ENCODE data around the gene TRIM26.
"Not testable (repeated sequence)": the region's sequence is repeated elsewhere in the genome, so short reads cannot be mapped to it uniquely, and the experiment has no call there.

TRIM26 gene

DNA sequence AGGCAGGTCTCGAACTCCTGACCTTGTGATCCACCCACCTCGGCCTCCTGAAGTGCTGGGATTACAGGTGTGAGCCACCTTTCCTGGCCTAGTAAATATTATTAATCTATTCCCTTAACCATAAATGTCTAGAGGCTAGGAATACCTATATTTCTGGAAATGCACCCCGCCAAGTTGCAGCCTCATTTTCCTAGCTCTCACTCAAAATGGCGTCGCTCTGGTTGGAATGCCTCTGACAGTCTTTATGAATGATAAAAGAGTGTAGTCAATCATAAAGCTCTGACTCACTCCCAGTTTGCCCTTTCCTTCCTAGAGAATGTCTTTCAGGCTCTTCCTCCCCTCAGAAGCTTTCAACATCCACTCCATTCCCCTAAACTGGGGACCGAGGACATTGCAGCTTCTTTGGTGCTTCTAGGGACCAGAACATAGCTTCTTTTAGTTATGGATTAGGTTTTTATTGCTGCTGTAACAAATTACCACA is 14.1 kb upstream of the TRIM26 start:
- Histone ChIP-seq H3K36me3 (ENCODE audit: control insufficient read depth, insufficient read depth, low read length) (no peaks in the 10 kb centered on the region), H3K4me3 (replicated peaks; ENCODE audit: low read depth, low read length) (no peak overlapping the region), H3K27me3 (replicated peaks; ENCODE audit: control insufficient read depth, insufficient read depth, low read length) (no peaks in the 10 kb centered on the region; the same call in 1 of the 2 replicates)
- DNase-seq (ENCODE audit: extremely low read depth, insufficient read length) = no peak
- TF ChIP-seq, protein P1, sequence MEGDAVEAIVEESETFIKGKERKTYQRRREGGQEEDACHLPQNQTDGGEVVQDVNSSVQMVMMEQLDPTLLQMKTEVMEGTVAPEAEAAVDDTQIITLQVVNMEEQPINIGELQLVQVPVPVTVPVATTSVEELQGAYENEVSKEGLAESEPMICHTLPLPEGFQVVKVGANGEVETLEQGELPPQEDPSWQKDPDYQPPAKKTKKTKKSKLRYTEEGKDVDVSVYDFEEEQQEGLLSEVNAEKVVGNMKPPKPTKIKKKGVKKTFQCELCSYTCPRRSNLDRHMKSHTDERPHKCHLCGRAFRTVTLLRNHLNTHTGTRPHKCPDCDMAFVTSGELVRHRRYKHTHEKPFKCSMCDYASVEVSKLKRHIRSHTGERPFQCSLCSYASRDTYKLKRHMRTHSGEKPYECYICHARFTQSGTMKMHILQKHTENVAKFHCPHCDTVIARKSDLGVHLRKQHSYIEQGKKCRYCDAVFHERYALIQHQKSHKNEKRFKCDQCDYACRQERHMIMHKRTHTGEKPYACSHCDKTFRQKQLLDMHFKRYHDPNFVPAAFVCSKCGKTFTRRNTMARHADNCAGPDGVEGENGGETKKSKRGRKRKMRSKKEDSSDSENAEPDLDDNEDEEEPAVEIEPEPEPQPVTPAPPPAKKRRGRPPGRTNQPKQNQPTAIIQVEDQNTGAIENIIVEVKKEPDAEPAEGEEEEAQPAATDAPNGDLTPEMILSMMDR (IDR thresholded peaks at IDR 0.05; ENCODE audit: insufficient read depth, low read length, poor library complexity, severe bottlenecking) = no peak

DNA sequence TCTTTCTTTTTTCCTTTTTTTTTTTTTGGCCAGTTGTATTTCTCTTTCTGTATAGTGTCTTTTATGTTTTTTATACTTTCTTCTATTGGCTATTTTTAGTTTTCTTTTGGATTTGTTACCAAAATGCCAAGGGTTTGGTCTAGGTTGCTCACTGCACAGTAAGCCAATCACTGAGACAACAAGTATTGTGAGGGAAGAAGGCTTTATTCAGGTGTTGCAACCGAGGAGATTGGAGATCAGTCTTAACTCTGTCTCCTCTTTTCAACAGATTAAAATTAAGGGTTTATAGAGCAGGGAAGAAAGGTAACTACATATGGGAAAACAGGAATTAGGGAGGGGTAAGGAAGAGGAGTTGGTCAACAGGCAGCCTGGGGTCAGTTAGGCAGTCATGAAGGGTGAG is 10.1 kb upstream of the TRIM26 start:
- Histone ChIP-seq H3K36me3 (ENCODE audit: control insufficient read depth, insufficient read depth, low read length) (no peaks in the 10 kb centered on the region), H3K4me3 (replicated peaks; ENCODE audit: low read depth, low read length) (no peak overlapping the region), H3K27me3 (replicated peaks; ENCODE audit: control insufficient read depth, insufficient read depth, low read length) (no peaks in the 10 kb centered on the region; the same call in 1 of the 2 replicates)
- DNase-seq (ENCODE audit: extremely low read depth, insufficient read length) = no peak
- TF ChIP-seq, protein P1 (IDR thresholded peaks at IDR 0.05; ENCODE audit: insufficient read depth, low read length, poor library complexity, severe bottlenecking) = no peak

DNA sequence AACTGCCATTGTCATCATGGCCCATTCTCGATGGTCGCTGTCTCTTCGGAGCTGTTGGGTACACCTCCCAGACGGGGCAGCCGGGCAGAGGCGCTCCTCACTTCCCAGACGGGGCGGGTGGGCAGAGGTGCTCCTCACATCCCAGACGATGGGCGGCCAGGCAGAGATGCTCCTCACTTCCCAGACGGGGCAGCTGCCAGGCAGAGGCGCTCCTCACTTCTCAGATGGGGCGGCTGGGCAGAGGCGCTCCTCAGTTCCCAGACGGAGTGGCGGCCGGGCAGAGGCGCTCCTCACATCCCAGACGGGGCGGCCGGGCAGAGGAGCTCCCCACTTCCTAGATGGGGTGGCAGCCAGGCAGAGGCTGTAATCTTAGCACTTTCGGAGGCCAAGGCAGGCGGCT is 8.8 kb upstream of the TRIM26 start:
- not testable (repeated sequence) for DNase-seq (ENCODE audit: extremely low read depth, insufficient read length)

DNA sequence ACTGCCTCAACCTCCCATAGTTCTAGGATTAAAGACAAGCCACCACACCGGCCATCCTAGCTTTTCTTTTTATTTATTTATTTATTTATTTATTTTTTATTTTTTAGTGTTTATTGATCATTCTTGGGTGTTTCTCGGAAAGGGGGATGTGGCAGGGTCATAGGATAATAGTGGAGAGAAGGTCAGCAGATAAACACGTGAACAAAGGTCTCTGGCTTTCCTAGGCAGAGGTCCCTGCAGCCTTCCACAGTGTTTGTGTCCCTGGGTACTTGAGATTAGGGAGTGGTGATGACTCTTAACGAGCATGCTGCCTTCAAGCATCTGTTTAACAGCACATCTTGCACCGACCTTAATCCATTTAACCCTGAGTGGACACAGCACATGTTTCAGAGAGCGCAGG is 8.2 kb upstream of the TRIM26 start:
- DNase-seq (ENCODE audit: extremely low read depth, insufficient read length) = not testable (repeated sequence)

More for the DNA sequence above, 8.8 kb upstream of the TRIM26 start:
- H3K27me3 ChIP-seq (replicated peaks; ENCODE audit: control insufficient read depth, insufficient read depth, low read length); H3K4me3 ChIP-seq (replicated peaks; ENCODE audit: low read depth, low read length); H3K36me3 ChIP-seq (ENCODE audit: control insufficient read depth, insufficient read depth, low read length): not testable (repeated sequence)

DNA sequence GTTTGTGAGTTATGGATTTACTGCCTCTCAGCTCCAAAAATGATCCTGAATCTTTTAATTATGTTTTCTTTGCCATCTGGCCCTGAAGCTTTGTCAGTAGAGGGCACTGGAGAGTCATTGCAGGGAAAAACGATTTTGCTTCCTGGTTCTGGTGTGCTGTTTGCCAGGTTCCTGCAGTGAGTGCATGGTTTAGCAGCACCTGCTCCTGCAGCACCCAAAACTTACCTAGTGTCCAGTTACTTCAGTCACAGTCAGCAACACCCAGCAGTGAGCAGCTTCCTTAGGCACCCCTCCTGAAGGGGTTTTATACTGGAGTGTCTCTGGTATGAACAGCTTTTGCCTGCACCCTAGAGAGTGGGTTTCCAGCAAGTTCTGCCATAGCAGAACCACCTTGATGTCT is 6.0 kb upstream of the TRIM26 start:
- TF ChIP-seq, protein P1 (IDR thresholded peaks at IDR 0.05; ENCODE audit: insufficient read depth, low read length, poor library complexity, severe bottlenecking) = peak; percentile 91
- Histone ChIP-seq H3K4me3 (replicated peaks; ENCODE audit: low read depth, low read length) (no peak overlapping the region), H3K27me3 (replicated peaks; ENCODE audit: control insufficient read depth, insufficient read depth, low read length) (no peaks in the 10 kb centered on the region), H3K36me3 (ENCODE audit: control insufficient read depth, insufficient read depth, low read length) (no peaks in the 10 kb centered on the region)
- DNase-seq (ENCODE audit: extremely low read depth, insufficient read length) = no peak

More for the DNA sequence above, 8.2 kb upstream of the TRIM26 start:
- H3K36me3 ChIP-seq (ENCODE audit: control insufficient read depth, insufficient read depth, low read length); H3K27me3 ChIP-seq (replicated peaks; ENCODE audit: control insufficient read depth, insufficient read depth, low read length); H3K4me3 ChIP-seq (replicated peaks; ENCODE audit: low read depth, low read length): not testable (repeated sequence)

DNA sequence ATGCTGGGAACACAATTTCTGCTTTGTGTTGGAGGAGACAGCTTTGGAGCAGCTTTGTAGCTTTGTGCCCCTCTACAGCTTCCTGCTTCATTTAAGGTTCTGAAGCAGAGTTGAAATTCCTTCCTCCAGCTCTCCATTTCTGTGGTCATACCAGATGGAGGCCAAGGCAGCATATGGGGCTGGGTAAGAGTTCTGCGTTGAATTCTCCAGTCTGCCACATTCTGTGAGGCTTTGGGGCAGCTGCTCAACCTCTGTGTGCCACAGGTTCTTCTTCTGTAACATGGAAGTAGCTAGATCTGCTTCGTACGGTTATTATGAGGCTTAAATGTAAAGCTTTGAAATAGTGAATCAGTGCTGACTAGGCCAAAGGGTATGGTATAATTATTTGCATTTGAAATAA is 2.9 kb upstream of the TRIM26 start:
- DNase-seq (ENCODE audit: extremely low read depth, insufficient read length) = no peak
- Histone ChIP-seq H3K4me3 (replicated peaks; ENCODE audit: low read depth, low read length) (no peak overlapping the region), H3K27me3 (replicated peaks; ENCODE audit: control insufficient read depth, insufficient read depth, low read length) (no peaks in the 10 kb centered on the region), H3K36me3 (ENCODE audit: control insufficient read depth, insufficient read depth, low read length) (no peaks in the 10 kb centered on the region)
- TF ChIP-seq, protein P1 (IDR thresholded peaks at IDR 0.05; ENCODE audit: insufficient read depth, low read length, poor library complexity, severe bottlenecking) = no peak

DNA sequence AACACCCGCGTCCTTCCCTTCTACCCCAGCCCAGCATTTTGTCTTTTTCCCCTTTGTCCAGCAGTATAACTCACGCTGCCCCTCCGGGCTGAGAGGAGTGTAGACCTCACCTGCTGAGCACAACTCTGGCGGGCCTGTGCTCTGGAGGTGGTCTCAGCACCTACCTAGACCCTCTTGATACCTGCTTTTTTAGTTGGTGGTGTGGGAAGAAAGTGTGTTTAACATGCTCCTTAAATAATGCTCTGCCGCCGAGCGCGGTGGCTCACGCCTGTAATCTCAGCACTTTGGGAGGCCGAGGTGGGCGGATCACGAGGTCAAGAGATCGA is 1.4 kb upstream of the TRIM26 start:
- TF ChIP-seq, protein P1 (IDR thresholded peaks at IDR 0.05; ENCODE audit: insufficient read depth, low read length, poor library complexity, severe bottlenecking) = no peak
- no peaks in the 10 kb centered on the region for H3K36me3 ChIP-seq (ENCODE audit: control insufficient read depth, insufficient read depth, low read length)
- H3K4me3 ChIP-seq (replicated peaks; ENCODE audit: low read depth, low read length) = peak overlapping the region; percentile 83
- DNase-seq (ENCODE audit: extremely low read depth, insufficient read length) = no peak
- H3K27me3 ChIP-seq (replicated peaks; ENCODE audit: control insufficient read depth, insufficient read depth, low read length) = no peaks in the 10 kb centered on the region
